GM18498 (cell line): ENCODE results near the gene SRGAP2C.
"Not testable (repeated sequence)": the region's sequence is repeated elsewhere in the genome, so short reads cannot be mapped to it uniquely, and the experiment has no call there.

ENCODE experiments used
- ATAC-seq: cut with Tn5 transposase; IDR thresholded peaks from one replicate; pipeline ENCODE4 v1.9.1; 2021; ENCODE audit warnings: mild to moderate bottlenecking, moderate library complexity; ENCODE audit not compliant: unreplicated experiment

Gene SRGAP2C

DNA sequence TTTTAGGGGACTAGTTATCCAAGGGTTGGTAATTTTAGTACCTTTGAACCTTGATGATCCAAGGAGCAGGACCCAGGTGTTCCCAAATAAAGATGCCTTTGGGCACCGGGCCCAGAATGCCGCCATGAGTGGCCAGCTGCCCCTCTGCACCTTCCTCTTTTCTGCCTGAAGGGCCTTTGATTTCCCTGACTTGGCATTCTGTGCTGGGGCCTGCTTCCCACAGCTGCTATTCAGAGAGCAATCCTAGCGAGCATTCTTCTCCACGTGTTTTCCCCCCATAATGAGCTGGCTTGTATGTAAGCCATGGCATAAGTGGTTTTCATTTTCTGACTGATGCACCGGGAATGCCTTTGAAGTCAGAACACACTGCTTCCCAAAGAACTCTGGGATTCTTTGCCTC, 184.1 kb downstream of the SRGAP2C start:
- not testable (repeated sequence) for ATAC-seq

DNA sequence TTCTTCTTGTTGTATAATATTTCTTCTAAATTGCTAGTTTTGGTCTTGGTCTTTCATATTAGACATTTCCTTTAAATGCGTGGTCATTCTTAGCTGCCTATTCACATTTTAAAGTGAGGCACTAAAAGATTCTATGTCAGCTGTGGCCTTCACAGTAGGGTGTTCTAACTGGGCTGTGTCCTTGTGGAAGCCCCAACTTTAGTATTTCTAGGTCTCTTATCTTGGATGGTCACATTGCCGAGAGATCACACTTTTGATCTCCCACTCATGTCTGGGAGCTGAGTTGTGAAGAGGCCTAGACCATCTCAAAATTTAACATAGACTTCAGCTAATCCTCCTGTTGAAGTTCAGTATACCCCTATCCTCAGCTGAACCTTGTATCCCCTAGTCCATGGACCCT, 185.2 kb downstream of the SRGAP2C start:
- ATAC-seq = not testable (repeated sequence)

DNA sequence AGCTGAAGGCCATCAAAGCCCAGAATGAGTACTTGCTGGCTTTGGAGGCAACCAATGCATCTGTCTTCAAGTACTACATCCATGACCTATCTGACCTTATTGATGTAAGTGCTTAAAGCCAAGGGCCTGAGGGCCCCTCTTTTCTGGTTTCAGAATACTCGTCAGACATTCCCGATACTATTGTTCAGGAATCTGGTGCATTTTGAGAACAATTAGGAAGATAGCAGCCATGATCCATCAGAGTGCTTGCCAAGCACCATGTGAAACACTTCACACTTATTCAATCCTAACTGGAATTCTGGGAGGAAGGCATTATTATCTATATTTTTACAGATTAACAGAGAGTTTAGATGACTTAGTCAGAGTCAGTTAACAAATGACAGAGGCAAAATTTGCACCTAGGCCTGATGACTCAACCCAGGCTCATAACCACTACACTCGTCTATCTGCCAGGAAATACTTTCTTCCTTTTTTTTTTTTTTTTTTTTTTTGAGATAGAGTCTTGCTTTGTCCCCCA, 190.1 kb downstream of the SRGAP2C start:
- not testable (repeated sequence) for ATAC-seq

DNA sequence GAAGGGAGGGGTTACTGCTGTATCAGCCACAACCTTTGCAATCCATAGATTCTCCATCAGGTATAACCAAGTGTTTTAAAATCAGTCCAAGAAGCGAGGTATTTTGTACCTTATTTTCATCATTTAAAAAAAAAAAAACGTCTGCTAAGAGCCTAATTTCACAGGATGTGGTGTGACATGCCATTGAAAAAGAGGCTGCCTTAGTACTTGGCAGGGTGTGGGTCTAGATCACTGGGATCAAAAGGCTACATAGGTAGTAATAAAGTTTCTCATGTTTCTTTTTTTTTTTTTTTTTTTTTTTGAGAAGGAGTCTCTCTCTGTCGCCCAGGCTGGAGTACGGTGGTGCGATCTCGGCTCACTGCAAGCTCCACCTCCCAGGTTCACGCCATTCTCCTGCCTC, 192.2 kb downstream of the SRGAP2C start:
- ATAC-seq = not testable (repeated sequence)

DNA sequence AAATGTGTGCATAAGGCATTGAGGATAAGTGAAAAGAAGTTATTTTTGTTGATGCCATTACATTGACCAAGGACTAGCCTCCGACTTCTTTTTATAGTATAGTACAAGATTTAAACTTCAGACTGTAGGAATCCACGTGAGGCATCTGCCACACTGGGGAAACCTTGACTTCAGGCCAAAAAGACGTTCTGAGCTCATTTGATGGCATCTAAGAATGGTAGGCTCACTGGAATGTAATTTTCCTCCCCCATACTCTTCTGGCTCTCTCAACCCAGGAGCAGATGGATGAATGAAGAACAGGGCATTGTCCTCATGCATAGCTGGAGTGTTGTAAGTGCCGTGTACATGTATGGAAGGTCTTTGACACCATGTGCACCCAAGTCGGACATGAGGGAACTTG, 194.0 kb downstream of the SRGAP2C start:
- not testable (repeated sequence) for ATAC-seq

DNA sequence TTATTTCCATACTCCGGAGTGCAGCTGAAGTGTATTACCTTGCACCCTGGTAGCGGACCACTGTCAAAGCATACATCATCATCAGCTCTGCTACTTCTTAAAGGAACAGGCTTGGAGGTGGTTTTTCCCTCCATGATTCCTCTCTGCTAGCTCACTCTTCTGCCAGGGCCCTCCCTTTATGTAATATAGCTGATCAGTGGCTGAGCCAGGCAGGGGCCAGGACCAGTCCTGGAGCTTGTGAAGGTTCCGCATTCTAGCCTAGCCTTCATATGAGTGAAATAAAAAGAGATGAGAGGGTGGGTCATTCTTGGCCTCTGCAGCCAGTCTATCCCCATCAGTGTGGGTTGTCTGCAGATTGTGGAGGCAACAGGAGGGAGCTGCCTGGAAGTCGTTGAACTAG, 200.0 kb downstream of the SRGAP2C start:
- ATAC-seq = not testable (repeated sequence)

DNA sequence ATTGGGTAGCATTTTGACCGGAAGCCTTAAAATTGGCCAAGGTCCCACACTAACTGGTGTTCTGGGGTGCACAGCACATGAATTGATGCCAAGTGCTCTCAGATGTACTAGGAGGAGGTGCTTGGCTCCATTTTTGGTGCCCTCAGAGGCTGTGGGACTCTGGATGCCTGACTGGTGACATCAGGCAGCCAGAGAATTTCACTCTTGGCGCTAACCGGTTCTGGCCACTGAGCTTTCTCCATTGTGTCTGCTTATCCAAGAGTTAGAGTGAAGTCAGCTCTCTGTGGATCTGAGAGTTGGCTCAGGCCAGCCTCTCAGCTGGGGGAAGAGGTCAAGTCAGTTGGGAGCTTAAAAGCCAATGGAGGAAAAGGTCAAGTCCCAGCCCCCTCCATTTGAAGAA, 200.4 kb downstream of the SRGAP2C start:
- ATAC-seq = not testable (repeated sequence)

DNA sequence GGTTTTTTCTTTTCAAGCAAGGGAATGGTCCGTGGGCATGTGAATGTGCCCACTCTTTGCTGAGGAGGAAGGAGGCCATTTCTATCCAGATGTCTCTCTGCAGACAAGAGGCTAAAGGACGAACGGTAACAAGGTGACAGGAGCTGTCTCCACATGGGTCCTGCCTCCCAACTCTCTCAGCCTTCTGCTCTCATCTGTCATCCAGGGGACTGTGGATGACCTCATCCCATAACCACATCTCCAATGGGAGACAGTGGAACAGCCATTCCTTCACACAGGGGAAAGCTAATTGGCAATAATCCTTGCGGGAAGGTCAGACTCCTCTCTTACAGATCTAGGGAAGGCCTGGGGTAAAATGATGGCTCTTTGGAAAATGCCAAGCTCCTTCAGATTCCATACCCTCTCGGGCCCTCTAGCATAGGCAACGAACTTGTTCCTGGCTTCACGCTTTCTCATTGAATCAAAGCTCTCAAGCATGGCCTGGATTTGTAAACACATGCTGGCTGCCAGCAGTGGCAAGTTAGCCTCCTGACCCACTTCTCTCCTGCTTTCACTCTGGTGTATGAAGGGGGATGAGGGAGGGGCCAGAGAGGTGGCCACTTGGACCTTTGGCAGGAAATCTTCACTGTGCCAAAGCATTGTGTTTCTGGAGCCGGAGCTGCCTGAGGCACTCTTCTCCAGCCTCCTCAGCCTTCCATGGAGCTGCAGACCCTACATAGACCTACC, 201.0 kb downstream of the SRGAP2C start:
- not testable (repeated sequence) for ATAC-seq

DNA sequence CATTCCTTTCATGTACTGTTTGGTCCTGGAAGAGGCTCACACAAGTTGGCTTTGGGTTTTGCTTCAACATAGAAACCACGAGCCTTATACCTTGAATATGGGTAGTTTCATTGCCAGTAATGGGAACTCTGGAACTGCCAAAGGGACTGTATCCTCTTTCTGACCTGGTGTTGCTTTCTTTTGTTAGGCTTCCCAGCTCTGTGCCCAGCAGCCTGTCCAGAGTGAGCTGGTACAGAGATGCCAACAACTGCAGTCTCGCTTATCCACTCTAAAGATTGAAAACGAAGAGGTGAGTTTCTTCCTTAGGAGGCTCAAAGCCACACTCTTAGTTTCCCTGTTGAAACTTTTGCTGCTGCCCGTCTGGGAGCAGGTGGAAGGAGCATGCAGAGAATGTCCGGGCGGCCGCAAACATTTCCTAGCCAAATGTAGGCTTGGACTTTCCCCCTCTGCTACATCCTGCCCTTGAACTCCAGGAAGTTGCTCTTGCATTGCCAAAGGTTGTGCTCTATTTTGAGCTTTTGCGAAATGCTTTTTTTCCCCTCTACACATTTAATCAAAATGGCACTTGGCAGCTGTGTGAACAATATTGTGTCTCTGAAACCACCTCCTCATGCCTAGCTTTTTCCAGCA, 201.7 kb downstream of the SRGAP2C start:
- not testable (repeated sequence) for ATAC-seq

DNA sequence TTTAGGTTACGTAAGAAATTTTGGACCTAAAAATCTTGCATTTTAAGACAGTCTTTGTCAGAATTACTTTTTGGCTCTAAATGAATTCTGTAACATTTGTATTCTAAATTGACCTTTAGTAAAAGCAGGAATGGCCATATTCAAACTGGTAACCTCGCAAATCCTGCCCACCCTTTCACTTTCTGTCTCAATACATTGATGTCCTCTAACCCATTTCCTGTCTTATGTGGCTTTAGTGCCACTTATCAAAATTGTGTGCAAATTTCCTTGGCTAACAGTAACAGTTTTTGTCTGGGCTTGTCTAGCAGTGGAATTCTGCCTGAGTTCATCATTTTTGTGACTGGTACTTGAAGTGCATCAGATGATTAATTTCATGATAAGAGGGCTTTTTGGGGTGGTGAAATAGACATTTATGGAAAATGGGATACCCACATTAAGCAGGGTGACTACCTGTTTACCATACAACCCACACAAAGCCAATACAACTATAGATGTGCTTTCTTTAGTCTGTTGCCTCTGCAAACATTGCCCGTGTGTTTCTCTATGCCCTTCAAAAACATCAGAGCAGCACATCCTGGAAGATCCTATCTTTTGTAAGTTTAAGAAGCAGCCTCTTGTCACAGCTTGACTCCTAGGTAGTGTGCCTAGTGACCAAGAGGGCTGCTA, 205.3 kb downstream of the SRGAP2C start:
- not testable (repeated sequence) for ATAC-seq

DNA sequence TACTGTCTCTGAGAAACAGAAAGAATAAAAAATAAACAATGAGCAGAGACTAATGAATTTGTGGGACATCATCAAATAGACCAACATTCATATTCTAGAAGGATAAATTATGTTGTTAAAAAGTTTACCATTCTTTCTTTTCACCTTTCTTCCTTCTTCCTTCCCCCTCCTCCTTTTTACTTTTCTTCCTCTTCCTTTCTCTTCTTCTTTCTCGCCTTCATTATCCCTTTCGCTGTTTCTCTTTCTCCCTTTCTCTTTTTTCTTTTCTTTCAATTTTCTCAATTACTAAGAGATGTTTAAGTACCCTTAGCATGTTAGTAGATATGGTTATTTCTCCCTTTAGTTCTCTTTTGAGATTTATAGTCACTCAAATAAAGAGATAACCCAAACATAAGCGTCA, 207.4 kb downstream of the SRGAP2C start:
- not testable (repeated sequence) for ATAC-seq

DNA sequence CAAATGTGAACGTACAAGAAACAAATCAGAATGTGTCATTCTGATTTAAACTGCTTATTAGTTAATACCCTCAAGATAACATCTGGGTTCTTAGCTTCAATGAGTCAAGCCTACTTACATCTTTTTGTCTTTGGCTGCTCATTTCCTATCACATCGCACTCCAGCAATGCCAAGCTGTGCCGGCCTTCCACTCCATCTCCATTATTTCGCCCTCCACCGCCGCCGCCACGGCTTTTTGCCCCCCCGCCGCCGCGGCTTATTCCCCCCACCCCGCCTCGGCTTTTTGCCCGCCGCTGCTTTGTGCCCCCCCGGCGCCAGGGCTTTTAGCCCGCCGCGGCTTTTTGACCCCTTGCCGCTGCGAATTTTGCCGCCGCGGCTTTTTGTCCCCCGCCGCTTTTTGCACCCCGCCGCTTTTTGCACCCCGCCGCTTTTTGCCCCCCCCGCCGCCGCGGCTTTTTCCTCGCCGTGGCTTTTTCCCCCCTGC, 211.0 kb downstream of the SRGAP2C start:
- ATAC-seq = not testable (repeated sequence)

DNA sequence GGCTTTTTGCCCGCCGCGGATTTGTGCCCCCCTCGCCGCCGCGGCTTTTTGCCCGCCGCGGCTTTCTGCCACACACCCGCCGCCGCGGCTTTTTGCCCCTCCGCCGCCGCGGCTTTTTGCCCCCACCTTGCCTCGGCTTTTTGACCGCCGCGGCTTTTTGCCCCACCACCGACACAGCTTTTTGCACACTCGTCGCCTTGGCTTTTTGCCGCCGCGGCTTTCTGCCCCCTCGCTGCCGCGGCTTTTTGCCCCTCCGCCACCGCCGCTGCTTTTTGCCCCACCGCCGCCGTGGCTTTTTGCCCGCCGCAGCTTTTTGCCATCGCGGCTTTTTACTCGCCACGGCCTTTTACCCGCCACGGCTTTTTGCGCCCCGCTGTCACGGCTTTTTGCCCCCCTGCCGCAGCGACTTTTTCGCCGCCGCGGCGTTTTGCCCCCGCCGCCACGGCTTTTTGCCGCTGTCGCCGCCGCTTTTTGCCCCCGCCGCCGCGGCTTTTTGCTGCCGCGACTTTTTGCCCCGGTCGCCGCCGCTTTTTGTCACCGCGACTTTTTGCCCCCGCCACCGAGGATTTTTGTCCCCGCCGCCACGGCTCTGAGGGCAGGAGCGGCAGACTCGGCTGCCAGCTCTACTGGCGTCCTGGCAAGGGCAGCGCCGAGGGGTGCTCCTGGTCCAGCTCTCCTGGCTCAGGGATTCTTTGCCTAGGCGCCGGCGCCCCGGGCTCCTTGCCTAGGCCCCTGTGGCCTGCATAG, 211.7 kb downstream of the SRGAP2C start:
- ATAC-seq = not testable (repeated sequence)

DNA sequence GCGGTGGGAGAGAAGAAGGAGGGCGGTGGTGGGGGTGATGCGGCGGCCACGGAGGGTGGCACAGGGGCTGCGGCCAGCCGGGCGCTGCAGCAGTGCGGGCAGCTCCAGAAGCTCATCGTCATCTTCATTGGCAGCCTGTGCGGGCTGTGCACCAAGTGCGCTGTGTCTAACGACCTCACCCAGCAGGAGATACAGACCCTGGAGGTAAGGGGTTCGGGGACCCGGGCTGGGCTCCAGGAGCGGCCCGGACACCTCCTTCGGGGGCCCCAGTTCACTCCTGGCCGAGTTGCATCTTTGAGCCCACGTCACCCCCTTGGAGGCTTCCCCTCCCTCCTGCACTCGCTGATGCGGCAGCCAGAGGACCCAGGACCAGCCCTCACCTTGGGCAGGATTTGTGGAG, 212.3 kb downstream of the SRGAP2C start:
- ATAC-seq = not testable (repeated sequence)

DNA sequence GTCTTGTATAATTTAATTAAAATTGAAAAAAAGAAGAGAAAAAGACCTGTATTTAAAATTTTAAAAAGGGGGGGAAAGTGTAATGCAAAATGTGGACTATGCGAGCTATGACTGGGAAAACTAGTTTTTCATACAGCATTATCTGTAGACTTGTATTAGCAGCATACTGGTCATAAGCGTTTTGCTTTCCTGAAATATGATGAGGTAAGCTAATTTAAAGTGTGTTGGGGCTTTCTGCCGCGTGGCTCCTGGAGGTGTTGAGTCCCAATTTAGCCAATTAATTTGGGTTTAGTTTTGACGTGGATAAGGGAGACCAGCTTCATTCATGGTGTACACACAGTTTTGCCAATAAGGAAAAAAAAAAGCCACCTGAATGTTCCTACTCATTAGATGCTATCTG, 214.4 kb downstream of the SRGAP2C start:
- not testable (repeated sequence) for ATAC-seq

DNA sequence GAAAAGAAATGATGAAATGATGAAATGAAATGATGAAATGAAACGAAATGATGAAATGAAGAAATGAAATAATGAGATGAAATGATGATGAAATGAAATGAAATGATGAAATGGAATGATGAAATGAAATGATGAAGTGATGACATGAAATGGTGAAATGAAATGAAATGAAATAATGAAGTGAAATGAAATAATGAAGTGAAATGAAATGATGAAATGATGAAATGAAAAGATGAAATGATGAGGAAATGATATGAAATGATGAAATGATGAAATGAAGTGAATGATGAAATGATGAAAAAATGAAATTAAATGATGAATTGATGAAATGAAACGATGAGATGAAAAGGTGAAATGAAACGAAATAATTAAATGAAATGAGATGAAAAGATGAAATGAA, 215.3 kb downstream of the SRGAP2C start:
- not testable (repeated sequence) for ATAC-seq

DNA sequence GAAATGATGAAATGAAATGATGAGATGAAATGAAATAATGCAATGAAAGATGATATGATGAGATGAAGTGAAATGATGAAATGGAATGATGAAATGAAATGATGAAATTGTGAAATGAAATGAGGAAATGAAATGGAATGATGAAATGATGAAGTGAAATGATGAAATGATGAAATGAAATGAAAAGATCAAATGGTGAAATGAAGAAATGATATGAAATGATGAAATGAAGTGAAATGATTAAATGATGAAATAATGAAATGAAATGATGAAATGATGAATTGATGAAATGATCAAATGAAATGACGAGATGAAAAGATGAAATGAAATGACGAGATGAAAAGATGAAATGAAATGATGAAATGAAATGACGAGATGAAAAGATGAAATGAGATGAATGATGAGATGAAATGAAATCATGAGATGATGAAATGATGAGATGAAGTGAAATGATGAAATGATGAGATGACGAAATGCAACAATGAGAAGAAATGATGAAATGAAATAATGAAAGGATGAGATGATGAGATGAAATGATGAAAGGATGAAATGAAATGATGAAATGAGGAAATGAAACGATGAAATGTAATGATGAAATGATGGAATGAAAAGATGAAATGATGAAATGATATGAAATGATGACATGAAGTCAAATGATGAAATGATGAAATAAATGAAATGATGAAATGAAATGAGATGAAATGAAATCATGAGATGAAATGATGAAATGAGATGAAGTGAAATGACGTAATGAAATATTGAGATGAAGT, 216.0 kb downstream of the SRGAP2C start:
- not testable (repeated sequence) for ATAC-seq

DNA sequence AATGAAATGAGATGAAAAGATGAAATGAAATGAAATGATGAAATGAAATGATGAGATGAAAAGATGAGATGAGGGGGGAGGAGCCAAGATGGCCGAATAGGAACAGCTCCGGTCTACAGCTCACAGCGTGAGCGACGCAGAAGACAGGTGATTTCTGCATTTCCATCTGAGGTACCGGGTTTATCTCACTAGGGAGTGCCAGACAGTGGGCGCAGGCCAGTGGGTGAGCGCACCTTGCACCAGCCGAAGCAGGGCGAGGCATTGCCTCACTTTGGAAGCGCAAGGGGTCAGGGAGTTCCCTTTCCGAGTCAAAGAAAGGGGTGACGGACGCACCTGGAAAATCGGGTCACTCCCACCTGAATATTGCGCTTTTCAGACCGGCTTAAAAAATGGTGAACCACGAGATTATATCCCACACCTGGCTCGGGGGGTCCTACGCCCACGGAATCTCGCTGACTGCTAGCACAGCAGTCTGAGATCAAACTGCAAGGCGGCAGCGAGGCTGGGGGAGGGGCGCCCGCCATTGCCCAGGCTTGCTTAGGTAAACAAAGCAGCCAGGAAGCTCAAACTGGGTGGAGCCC, 216.7 kb downstream of the SRGAP2C start:
- ATAC-seq = not testable (repeated sequence)

DNA sequence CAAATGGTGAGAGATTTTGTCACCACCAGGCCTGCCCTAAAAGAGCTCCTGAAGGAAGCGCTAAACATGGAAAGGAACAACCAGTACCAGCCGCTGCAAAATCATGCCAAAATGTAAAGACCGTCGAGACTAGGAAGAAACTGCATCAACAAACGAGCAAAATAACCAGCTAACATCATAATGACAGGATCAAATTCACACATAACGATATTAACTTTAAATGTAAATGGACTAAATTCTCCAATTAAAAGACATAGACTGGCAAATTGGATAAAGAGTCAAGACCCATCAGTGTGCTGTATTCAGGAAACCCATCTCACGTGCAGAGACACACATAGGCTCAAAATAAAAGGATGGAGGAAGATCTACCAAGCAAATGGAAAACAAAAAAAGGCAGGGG, 218.5 kb downstream of the SRGAP2C start:
- ATAC-seq = not testable (repeated sequence)

DNA sequence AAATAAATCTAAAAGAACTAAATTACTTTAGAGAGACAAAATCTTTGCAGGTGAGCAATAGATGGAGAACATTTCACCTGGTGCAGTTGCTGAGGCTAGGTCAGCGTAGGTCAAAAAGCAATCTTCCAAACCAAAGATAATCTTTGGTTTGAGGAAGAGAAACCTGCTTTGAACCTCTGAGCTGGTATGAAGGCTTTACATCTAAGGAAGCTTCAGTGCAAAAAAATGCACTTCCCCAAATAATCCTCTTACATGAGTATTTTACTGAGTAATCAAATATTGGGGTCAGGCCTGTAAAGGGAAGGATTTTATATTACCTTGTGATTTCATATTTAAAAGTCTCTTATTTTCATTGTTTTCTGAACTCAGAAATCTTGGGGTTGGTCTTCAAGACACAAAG, 223.6 kb downstream of the SRGAP2C start:
- ATAC-seq = no peak
